Fibroblast of villous mesenchyme (primary cell): ENCODE results near the gene PSAPL1. TPM values are rescaled to one million over a fixed set of nuclear protein-coding genes. Genes with fewer than 3 reads are reported as not detected.

Experiments used
- DNase-seq: peaks from one replicate; pipeline ENCODE4 v3.0.0-alpha.2; 2010; ENCODE audit warnings: low read depth
- H3K4me3 ChIP-seq: 2 replicates; pipeline ENCODE4 v1.5.1; 2011; ENCODE audit warnings: low read depth, mild to moderate bottlenecking, low read length
- CTCF ChIP-seq: IDR thresholded peaks from 2 replicates; pipeline ENCODE4 v1.5.1; 2012; ENCODE audit warnings: low read depth, mild to moderate bottlenecking, low read length; ENCODE audit not compliant: insufficient read depth
- total RNA-seq: library from RNA; depleted of rRNA; stranded (reverse); fragments of >200 nt; gene quantifications from 2 replicates; pipeline ENCODE4 v1.2.3, GENCODE V29; 2012

The PSAPL1 gene
- total RNA-seq, 1 donor: not detected

GRCh38 chr4:7474320-7474719 is 39.6 kb upstream of the PSAPL1 start:
- no peak overlapping the region for H3K4me3 ChIP-seq
- no peak for DNase-seq
- TF ChIP-seq CTCF: no peak

- no peak overlapping the region for H3K4me3 ChIP-seq
- DNase-seq: no peak
- no peak for TF ChIP-seq CTCF
These were observed 38.4 kb upstream of the PSAPL1 start for GRCh38 chr4:7473081-7473480.

GRCh38 chr4:7472442-7473013 is 37.8 kb upstream of the PSAPL1 start:
- no peak for DNase-seq
- no peak overlapping the region for H3K4me3 ChIP-seq
- TF ChIP-seq CTCF: no peak

GRCh38 chr4:7470522-7471128 is 35.9 kb upstream of the PSAPL1 start:
- no peak overlapping the region for H3K4me3 ChIP-seq
- DNase-seq: no peak
- no peak for TF ChIP-seq CTCF

- no peak overlapping the region for H3K4me3 ChIP-seq
- TF ChIP-seq CTCF: no peak
- no peak for DNase-seq
These were observed 35.4 kb upstream of the PSAPL1 start for GRCh38 chr4:7470111-7470510.

- no peak overlapping the region for H3K4me3 ChIP-seq
- no peak for DNase-seq
- no peak for TF ChIP-seq CTCF
These were observed 34.3 kb upstream of the PSAPL1 start for GRCh38 chr4:7469023-7469422.

GRCh38 chr4:7467471-7467870 is 32.7 kb upstream of the PSAPL1 start:
- H3K4me3 ChIP-seq: no peak overlapping the region
- TF ChIP-seq CTCF: no peak
- no peak for DNase-seq
